Esophagus muscularis mucosa (tissue), 4 donors: ENCODE measurements around the gene RASGRF2. TPM values are rescaled to one million over a fixed set of nuclear protein-coding genes. Genes with fewer than 3 reads are reported as not detected.

Source experiments
- DNase-seq: peaks from one replicate; pipeline ENCODE4 v3.0.0-alpha.2; 2017; ENCODE audit errors: extremely low spot score
- H3K27ac ChIP-seq, 4 donors: fragments of 200-600 bp; sonication (generic); replicated peaks in 1 of 4; 1 replicate in 3 of 4; 2 replicates in 1 of 4; pipeline ENCODE4 v1.5.1; 2016 to 2019; ENCODE audit warnings: mild to moderate bottlenecking in 1 of 4
- H3K27me3 ChIP-seq, 4 donors: fragments of 200-600 bp; sonication (generic); one replicate each; pipeline versions ENCODE4 v1.5.1 to v1.6.0; 2016 to 2019
- H3K36me3 ChIP-seq, 4 donors: fragments of 200-600 bp; sonication (generic); one replicate each; pipeline ENCODE4 v1.5.1; 2016 to 2019
- H3K4me1 ChIP-seq, 4 donors: fragments of 200-600 bp; sonication (generic); one replicate each; pipeline ENCODE4 v1.5.1; 2016 to 2019
- H3K4me3 ChIP-seq, 4 donors: fragments of 200-600 bp; sonication (generic); 1 replicate in 2 of 4; 2 replicates in 2 of 4; pipeline ENCODE4 v1.5.1; 2016 to 2019; ENCODE audit warnings: mild to moderate bottlenecking in 4 of 4, moderate library complexity in 1 of 4
- H3K9me3 ChIP-seq, 4 donors: fragments of 200-600 bp; sonication (generic); 1 replicate in 3 of 4; 2 replicates in 1 of 4; pipeline ENCODE4 v1.5.1; 2016 to 2019
- EP300 ChIP-seq: sonication (generic); formaldehyde crosslinking; IDR thresholded peaks from one replicate; pipeline ENCODE4 v1.6.1; 2017; ENCODE audit warnings: antibody characterized with exemption
- POLR2A ChIP-seq: fragments of 450-650 bp; IDR thresholded peaks from one replicate; pipeline ENCODE4 v1.6.1; 2017; ENCODE audit warnings: antibody characterized with exemption, moderate library complexity, mild to moderate bottlenecking, low read depth
- POLR2AphosphoS5 ChIP-seq, 2 donors: sonication (generic); formaldehyde crosslinking; IDR thresholded peaks; one replicate each; pipeline ENCODE4 v1.6.1; 2017; ENCODE audit warnings: antibody characterized with exemption in 2 of 2
- WGBS: methylation state at CpG from one replicate; pipeline ENCODE4 v1.1.5; 2018; 5-methylcytosine and 5-hydroxymethylcytosine counted together
- intact Hi-C: fragments of 100-400 bp; cut with DNase I; formaldehyde crosslinking; loops from one replicate; pipeline ENCODE4 v1.15.1; 2023
- total RNA-seq, 4 donors: library from RNA; depleted of rRNA; stranded (reverse); fragments of >200 nt; gene quantifications; one replicate each; pipeline versions ENCODE4 v1.1.0 to v1.2.1, GENCODE V29; 2016
- TF ChIP-seq, protein P1 (sequence below), 3 experiments: fragments of 200-600 bp in 2 of 3; fragments of 450-650 bp in 1 of 3; sonication (generic) in 2 of 3; IDR thresholded peaks; one replicate each; pipeline ENCODE4 v1.5.1; 2017 to 2019; ENCODE audit warnings: antibody characterized with exemption in 3 of 3, mild to moderate bottlenecking in 2 of 3, moderate library complexity in 1 of 3

The RASGRF2 gene
- total RNA-seq, 4 donors from 2014 or later = 4.2 to 7.6 (median 5.9) TPM

DNA sequence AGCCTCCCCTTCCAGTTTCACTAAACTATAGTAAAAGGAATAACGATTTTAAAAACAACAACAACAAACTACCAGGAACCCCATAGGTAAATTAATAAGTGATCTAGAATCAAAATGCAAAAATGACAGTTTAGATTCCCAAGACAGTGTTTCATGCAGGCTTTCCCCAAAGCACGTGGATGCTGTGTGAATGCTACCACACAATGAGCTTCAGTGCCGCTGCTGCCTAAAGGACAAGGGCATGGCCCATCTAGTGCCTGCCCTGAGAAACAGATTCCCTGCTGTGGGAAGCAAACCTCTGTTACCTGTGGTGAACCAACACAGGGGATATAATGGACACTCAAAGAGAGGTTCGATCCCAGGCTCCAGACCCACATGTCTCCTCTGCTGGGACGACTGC is 249.2 kb downstream of the RASGRF2 start:
- TF ChIP-seq, protein P1, sequence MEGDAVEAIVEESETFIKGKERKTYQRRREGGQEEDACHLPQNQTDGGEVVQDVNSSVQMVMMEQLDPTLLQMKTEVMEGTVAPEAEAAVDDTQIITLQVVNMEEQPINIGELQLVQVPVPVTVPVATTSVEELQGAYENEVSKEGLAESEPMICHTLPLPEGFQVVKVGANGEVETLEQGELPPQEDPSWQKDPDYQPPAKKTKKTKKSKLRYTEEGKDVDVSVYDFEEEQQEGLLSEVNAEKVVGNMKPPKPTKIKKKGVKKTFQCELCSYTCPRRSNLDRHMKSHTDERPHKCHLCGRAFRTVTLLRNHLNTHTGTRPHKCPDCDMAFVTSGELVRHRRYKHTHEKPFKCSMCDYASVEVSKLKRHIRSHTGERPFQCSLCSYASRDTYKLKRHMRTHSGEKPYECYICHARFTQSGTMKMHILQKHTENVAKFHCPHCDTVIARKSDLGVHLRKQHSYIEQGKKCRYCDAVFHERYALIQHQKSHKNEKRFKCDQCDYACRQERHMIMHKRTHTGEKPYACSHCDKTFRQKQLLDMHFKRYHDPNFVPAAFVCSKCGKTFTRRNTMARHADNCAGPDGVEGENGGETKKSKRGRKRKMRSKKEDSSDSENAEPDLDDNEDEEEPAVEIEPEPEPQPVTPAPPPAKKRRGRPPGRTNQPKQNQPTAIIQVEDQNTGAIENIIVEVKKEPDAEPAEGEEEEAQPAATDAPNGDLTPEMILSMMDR (IDR thresholded peaks at IDR 0.05) = no peak
- TF ChIP-seq POLR2AphosphoS5 (IDR thresholded peaks at IDR 0.05) (no peak), EP300 (no peak), POLR2A (no peak)
- Histone ChIP-seq H3K36me3 (peaks cover 0 to 14% (median 0%) of the 10 kb centered on the region in 4 donors), H3K27ac (no peak overlapping the region), H3K9me3 (no peaks in the 10 kb centered on the region), H3K4me1 (no peaks in the 10 kb centered on the region), H3K27me3 (no peaks in the 10 kb centered on the region), H3K4me3 (no peak overlapping the region)
- DNase-seq = no peak
- intact Hi-C loops = no loop called here
- WGBS = 86% methylated on average over 5 of the region's 5 CpGs

DNA sequence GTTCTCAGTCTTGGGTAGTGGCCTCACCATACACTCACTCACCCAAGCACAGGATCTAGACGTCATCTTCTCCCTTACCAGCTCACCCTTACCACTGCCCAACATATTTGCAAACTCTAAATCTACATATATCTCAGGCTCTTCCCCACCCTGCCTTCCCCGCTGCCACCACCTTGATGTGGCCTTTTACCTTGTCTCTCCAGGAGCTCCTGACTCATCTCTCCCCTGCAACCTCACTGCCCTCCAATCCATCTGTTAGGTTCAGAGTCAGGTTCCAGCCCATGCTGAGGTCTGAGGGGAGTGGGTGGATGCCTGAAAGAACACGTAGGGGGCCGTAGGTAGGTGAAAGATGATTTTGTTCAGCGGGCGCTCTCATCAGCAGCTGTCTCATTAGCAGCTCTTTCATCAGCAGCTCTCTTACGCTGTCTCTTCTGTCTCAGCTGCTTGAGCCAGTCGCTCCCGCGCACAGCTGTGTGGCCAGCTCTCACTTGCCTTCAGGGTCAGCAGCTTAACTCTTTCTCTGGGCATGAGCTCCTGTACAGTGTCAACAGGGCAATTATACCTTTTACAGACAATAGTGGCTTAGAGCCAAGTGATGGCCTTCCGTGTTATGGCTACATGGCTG is 249.8 kb downstream of the RASGRF2 start:
- intact Hi-C loops = no loop called here

DNA sequence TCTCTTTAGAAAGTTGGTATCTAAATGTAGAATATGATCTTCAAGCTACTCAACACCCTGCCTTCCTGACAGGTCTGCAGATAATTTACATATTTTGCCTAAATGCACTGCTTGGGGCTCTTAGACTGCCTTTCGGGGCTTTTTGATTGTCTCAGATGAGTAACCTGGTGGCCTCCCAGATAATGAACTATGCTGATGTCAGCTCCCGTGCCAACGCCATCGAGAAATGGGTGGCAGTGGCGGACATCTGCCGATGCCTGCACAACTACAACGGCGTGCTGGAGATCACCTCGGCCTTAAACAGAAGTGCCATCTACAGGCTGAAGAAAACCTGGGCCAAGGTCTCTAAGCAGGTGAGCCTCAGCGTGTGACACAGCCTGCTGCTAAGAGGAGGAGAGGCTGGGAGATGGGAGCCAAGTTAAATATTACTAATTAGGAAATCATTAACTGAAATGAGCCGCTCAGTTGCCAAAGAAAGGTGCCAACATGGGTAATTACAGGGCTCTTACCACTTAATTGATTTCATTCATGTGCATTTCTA is 252.1 kb downstream of the RASGRF2 start:
- intact Hi-C loops = no loop called here
- no peak for TF ChIP-seq POLR2AphosphoS5 (IDR thresholded peaks at IDR 0.05)
- no peak for TF ChIP-seq EP300
- TF ChIP-seq POLR2A = no peak
- TF ChIP-seq, protein P1 (IDR thresholded peaks at IDR 0.05) = no peak
- WGBS = 100% methylated on average over 11 of the region's 11 CpGs
- H3K36me3 ChIP-seq = peaks cover 0 to 14% (median 0%) of the 10 kb centered on the region in 4 donors
- no peak overlapping the region for H3K27ac ChIP-seq
- no peak for DNase-seq
- H3K27me3 ChIP-seq = no peaks in the 10 kb centered on the region
- no peaks in the 10 kb centered on the region for H3K9me3 ChIP-seq
- H3K4me3 ChIP-seq = no peak overlapping the region
- H3K4me1 ChIP-seq = no peaks in the 10 kb centered on the region

More for the DNA sequence above, 249.8 kb downstream of the RASGRF2 start:
- Histone ChIP-seq H3K36me3 (peaks cover 0 to 14% (median 0%) of the 10 kb centered on the region in 4 donors), H3K4me1 (no peaks in the 10 kb centered on the region), H3K4me3 (no peak overlapping the region), H3K27me3 (no peaks in the 10 kb centered on the region), H3K27ac (no peak overlapping the region), H3K9me3 (no peaks in the 10 kb centered on the region)
- 80% methylated on average over 11 of the region's 11 CpGs for WGBS
- no peak for DNase-seq
- TF ChIP-seq POLR2AphosphoS5 (IDR thresholded peaks at IDR 0.05) = no peak
- no peak for TF ChIP-seq POLR2A
- no peak for TF ChIP-seq EP300
- TF ChIP-seq, protein P1 (IDR thresholded peaks at IDR 0.05) = no peak

DNA sequence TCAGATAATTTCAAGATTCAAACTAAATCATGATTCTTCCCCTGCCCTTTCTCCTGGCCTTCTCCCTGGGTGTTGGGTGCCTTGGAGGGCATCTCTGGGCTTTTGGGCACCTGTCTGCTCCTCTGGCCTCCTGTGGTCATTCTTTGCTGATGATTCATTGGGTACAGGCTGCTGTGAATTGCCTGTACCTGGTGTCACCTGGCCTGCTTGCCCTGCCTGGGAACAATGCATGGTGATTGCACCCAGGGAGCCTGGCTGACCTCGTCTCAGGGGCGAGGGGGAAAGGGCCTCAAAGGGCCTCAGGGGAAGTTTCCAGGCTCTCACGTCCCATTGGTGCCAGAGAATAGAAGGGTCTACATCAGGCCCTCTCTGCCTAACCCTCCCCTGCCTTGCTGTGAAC is 252.9 kb downstream of the RASGRF2 start:
- Histone ChIP-seq H3K27me3 (no peaks in the 10 kb centered on the region), H3K36me3 (peaks cover 0 to 14% (median 0%) of the 10 kb centered on the region in 4 donors), H3K9me3 (no peaks in the 10 kb centered on the region), H3K4me1 (no peaks in the 10 kb centered on the region), H3K27ac (no peak overlapping the region), H3K4me3 (no peak overlapping the region)
- WGBS = 61% methylated on average over 3 of the region's 3 CpGs
- no peak for DNase-seq
- intact Hi-C loops = no loop called here
- TF ChIP-seq, protein P1 (IDR thresholded peaks at IDR 0.05) = no peak
- TF ChIP-seq POLR2A (no peak), EP300 (no peak), POLR2AphosphoS5 (IDR thresholded peaks at IDR 0.05) (no peak)
